ENCODE measurements around the gene PRAMEF12. TPM values are rescaled to one million over a fixed set of nuclear protein-coding genes. Genes with fewer than 3 reads are reported as not detected.
"Not testable (repeated sequence)": the region's sequence is repeated elsewhere in the genome, so short reads cannot be mapped to it uniquely, and the experiment has no call there.

The PRAMEF12 gene
- total RNA-seq, 1 donor from 2014 or later: not detected

GRCh38 chr1:12771186-12771585, 2.4 kb upstream of the PRAMEF12 start:
- ATAC-seq: no peak

- no peak for ATAC-seq
These were observed 1.0 kb upstream of the PRAMEF12 start for GRCh38 chr1:12772520-12772919.

GRCh38 chr1:12774801-12775345, 1.3 kb downstream of the PRAMEF12 start:
- ATAC-seq: no peak

GRCh38 chr1:12775443-12775842, 1.9 kb downstream of the PRAMEF12 start:
- ATAC-seq: no peak

- no peak for ATAC-seq
These were observed 3.4 kb downstream of the PRAMEF12 start for GRCh38 chr1:12776801-12777557.

GRCh38 chr1:12778061-12778460, 4.5 kb downstream of the PRAMEF12 start:
- ATAC-seq: no peak

- no peak for ATAC-seq
These were observed 5.4 kb downstream of the PRAMEF12 start for GRCh38 chr1:12778907-12779306.

- ATAC-seq: not testable (repeated sequence)
These were observed 8.0 kb downstream of the PRAMEF12 start for GRCh38 chr1:12781488-12781887.

GRCh38 chr1:12783783-12784182, 10.2 kb downstream of the PRAMEF12 start:
- ATAC-seq: not testable (repeated sequence)

- ATAC-seq: not testable (repeated sequence)
These were observed 11.2 kb downstream of the PRAMEF12 start for GRCh38 chr1:12784729-12785128.

GRCh38 chr1:12791097-12791496, 17.6 kb downstream of the PRAMEF12 start, which contains the start of gene PRAMEF1:
Gene PRAMEF1, plus strand, starts transcription at chr1:12791397. Its CDS starts 1,831 bp downstream, at chr1:12793228.
- not testable (repeated sequence) for ATAC-seq

- no peak for ATAC-seq
These were observed 25.4 kb downstream of the PRAMEF12 start for GRCh38 chr1:12798911-12799310.

GRCh38 chr1:12799730-12800129, 26.2 kb downstream of the PRAMEF12 start:
- no peak for ATAC-seq

GRCh38 chr1:12809933-12810332, 36.4 kb downstream of the PRAMEF12 start:
- ATAC-seq: no peak

- no peak for ATAC-seq
These were observed 37.3 kb downstream of the PRAMEF12 start for GRCh38 chr1:12810691-12811408.

GRCh38 chr1:12811409-12811784, 37.9 kb downstream of the PRAMEF12 start:
- no peak for ATAC-seq

GRCh38 chr1:12819061-12819460, 45.5 kb downstream of the PRAMEF12 start:
- not testable (repeated sequence) for ATAC-seq

Other genes with a start within 250 kb of the PRAMEF12 start
- 116 TPM for gene DHRS3, start 155.5 kb upstream of the PRAMEF12 start, total RNA-seq
- gene AADACL4, start 129.7 kb upstream of the PRAMEF12 start, total RNA-seq: not detected
- not detected for gene AADACL3, start 57.6 kb upstream of the PRAMEF12 start, total RNA-seq
- not detected for gene CFAP107, start 27.5 kb upstream of the PRAMEF12 start, total RNA-seq
- not detected for gene PRAMEF1, start 17.7 kb downstream of the PRAMEF12 start, total RNA-seq
- gene PRAMEF11, start 57.7 kb downstream of the PRAMEF12 start, total RNA-seq: not detected
- not detected for gene HNRNPCL1, start 75.0 kb downstream of the PRAMEF12 start, total RNA-seq
- not detected for gene PRAMEF2, start 83.3 kb downstream of the PRAMEF12 start, total RNA-seq
- not detected for gene PRAMEF4, start 112.5 kb downstream of the PRAMEF12 start, total RNA-seq
- not detected for gene PRAMEF10, start 124.5 kb downstream of the PRAMEF12 start, total RNA-seq
- not detected for gene PRAMEF7, start 142.9 kb downstream of the PRAMEF12 start, total RNA-seq
- gene PRAMEF6, start 173.8 kb downstream of the PRAMEF12 start, total RNA-seq: not detected